Large intestine (tissue), 3 donors: ENCODE data around the gene HID1. TPM values are rescaled to one million over a fixed set of nuclear protein-coding genes. Genes with fewer than 3 reads are reported as not detected.

Experiments
- DNase-seq, 2 donors: peaks; one replicate each; pipeline versions ENCODE4 v3.0.0 to v3.0.0-alpha.2; 2013
- H3K27ac ChIP-seq: one replicate; pipeline ENCODE4 v1.5.1; 2013; ENCODE audit warnings: low read length
- H3K27me3 ChIP-seq: 2 replicates; pipeline ENCODE4 v1.6.1; 2013; ENCODE audit warnings: low read length; ENCODE audit not compliant: control insufficient read depth, insufficient read depth
- H3K36me3 ChIP-seq: 2 replicates; pipeline ENCODE4 v1.6.1; 2013; ENCODE audit warnings: low read length; ENCODE audit not compliant: control insufficient read depth, insufficient read depth
- H3K4me1 ChIP-seq: one replicate; pipeline ENCODE4 v1.6.1; 2013; ENCODE audit warnings: low read length; ENCODE audit not compliant: control insufficient read depth, insufficient read depth
- H3K4me3 ChIP-seq: one replicate; pipeline ENCODE4 v1.5.1; 2013; ENCODE audit warnings: low read length
- H3K9me3 ChIP-seq: one replicate; pipeline ENCODE4 v1.6.1; 2013; ENCODE audit warnings: mild to moderate bottlenecking, low read depth, low read length, moderate library complexity; ENCODE audit not compliant: control insufficient read depth
- WGBS: methylation state at CpG from one replicate; pipeline ENCODE4 v1.1.5; 2013; ENCODE audit warnings: low lambda C conversion rate; ENCODE audit not compliant: insufficient coverage; 5-methylcytosine and 5-hydroxymethylcytosine counted together
- polyA plus RNA-seq: library from polyadenylated mRNA; unstranded; fragments of 120-200 nt; gene quantifications from one replicate; pipeline ENCODE4 v1.2.1, GENCODE V29; 2013

HID1 gene
- polyA plus RNA-seq, 1 donor: 42.3 TPM

- no peaks in the 10 kb centered on the region for H3K27me3 ChIP-seq
- DNase-seq: peak in 1 of 2 donors; percentile 43
- WGBS: no CpG with 5 or more reads among the region's 33 CpGs
- peaks cover 16% of the 10 kb centered on the region for H3K4me1 ChIP-seq
- no peak overlapping the region for H3K4me3 ChIP-seq
- H3K27ac ChIP-seq: no peak overlapping the region
- H3K36me3 ChIP-seq: peaks cover 7% of the 10 kb centered on the region
- peaks cover 8% of the 10 kb centered on the region for H3K9me3 ChIP-seq
Measured at GRCh38 chr17:74957935-74958740, 14.4 kb downstream of the HID1 start.

DNA sequence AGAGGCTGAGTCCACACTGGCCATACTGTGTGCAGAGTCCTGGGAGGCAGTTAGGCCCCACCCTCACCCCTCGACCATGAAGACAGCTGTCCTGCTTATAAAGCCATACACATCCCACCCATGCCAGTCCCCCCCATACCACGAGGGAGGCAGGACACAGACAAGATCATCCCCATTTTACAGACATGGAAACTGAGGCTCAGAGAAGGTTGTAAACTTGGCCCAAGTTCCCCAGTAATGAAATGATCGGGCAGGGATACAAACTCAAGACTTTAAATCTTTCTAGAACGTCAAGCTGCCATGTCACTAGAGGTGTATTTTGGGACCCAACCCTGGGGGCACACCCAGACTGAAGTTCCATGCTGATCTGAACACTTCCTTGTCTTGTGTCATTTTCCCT is 16.5 kb downstream of the HID1 start:
- Histone ChIP-seq H3K27ac (no peak overlapping the region), H3K4me3 (no peak overlapping the region), H3K36me3 (peaks cover 5% of the 10 kb centered on the region), H3K27me3 (no peaks in the 10 kb centered on the region), H3K4me1 (peaks cover 32% of the 10 kb centered on the region), H3K9me3 (peaks cover 8% of the 10 kb centered on the region)
- no peak for DNase-seq
- WGBS: no CpG with 5 or more reads among the region's 4 CpGs

- Histone ChIP-seq H3K36me3 (peaks cover 5% of the 10 kb centered on the region), H3K4me1 (peaks cover 41% of the 10 kb centered on the region), H3K27me3 (no peaks in the 10 kb centered on the region), H3K27ac (no peak overlapping the region), H3K9me3 (peaks cover 8% of the 10 kb centered on the region), H3K4me3 (no peak overlapping the region)
- DNase-seq: no peak
- WGBS: no CpG with 5 or more reads among the region's 13 CpGs
Measured at GRCh38 chr17:74954665-74955421, 17.7 kb downstream of the HID1 start.

DNA sequence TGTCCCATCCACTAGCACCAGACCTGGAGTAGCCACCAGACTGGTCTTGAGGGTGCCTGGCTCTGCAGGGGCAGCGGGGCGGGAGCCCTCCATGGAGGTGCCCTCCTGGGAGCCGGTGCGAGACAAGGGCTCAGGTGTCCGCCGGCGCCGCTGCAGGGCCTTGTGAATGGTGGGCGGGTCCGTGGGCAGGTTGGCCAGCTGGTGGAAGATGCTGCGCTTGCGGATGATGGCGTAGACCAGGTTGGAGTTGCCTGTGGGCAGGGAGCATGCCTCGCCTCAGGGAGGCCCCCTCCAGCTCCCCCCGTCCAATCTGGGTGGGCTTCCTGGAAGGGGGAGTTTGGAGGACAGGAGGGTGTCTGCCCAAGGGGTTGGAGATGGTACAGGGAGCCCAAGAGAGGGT is 18.4 kb downstream of the HID1 start:
- peaks cover 5% of the 10 kb centered on the region for H3K36me3 ChIP-seq
- peaks cover 43% of the 10 kb centered on the region for H3K4me1 ChIP-seq
- H3K4me3 ChIP-seq: no peak overlapping the region
- peak overlapping the region; percentile 91 for H3K27ac ChIP-seq
- DNase-seq: no peak
- peaks cover 8% of the 10 kb centered on the region for H3K9me3 ChIP-seq
- no CpG with 5 or more reads among the region's 15 CpGs for WGBS
- no peaks in the 10 kb centered on the region for H3K27me3 ChIP-seq

- no peak overlapping the region for H3K4me3 ChIP-seq
- H3K27ac ChIP-seq: peak overlapping the region; percentile 91
- DNase-seq: peak; percentile 83 to 91
- peaks cover 5% of the 10 kb centered on the region for H3K36me3 ChIP-seq
- H3K4me1 ChIP-seq: peaks cover 43% of the 10 kb centered on the region
- no CpG with 5 or more reads among the region's 11 CpGs for WGBS
- H3K9me3 ChIP-seq: peaks cover 8% of the 10 kb centered on the region
- no peaks in the 10 kb centered on the region for H3K27me3 ChIP-seq
Measured at GRCh38 chr17:74953134-74953687, 19.3 kb downstream of the HID1 start.

- peak; percentile 48 to 81 for DNase-seq
- Histone ChIP-seq H3K27ac (peak overlapping the region; percentile 91), H3K4me1 (peaks cover 43% of the 10 kb centered on the region), H3K27me3 (no peaks in the 10 kb centered on the region), H3K9me3 (peaks cover 8% of the 10 kb centered on the region), H3K4me3 (no peak overlapping the region), H3K36me3 (peaks cover 5% of the 10 kb centered on the region)
- no CpG with 5 or more reads among the region's 24 CpGs for WGBS
Measured at GRCh38 chr17:74952431-74953133, 20.0 kb downstream of the HID1 start.

DNA sequence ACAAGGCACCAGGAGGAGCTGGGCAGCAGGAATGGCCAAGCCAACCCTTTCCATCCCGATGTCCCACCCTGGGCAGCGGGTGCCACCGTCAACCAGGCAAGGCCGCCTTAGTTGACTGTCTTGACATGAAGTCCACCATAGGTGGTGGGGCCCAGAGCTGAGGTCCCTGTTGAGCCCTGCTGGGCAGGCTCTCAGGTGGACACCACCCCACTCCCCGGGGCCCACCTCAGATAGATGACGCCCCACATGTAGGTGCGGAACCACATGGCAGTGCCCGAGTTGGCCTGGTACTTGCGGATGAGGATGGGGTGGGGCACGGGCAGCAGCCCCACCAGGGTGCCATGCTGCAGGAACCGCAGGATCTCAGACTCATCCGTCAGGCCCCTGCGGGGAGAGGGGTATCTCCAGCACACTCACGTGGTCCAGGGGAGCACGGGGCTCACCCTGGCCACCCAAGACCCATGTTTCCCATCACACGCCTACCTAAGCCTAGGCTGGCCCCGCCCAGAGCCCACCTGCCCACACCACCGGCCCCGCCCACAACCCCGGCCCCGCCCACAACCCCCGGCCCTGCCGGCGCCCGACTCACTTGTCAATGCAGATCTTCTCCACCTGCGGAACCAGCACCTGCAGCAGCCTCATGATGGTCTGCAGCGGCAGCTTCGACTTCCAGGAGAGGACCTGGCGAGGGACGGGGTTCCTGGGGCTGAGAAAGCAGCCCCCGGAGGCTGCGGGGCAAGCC is 20.7 kb downstream of the HID1 start:
- no peak overlapping the region for H3K4me3 ChIP-seq
- WGBS: no CpG with 5 or more reads among the region's 32 CpGs
- H3K4me1 ChIP-seq: peaks cover 43% of the 10 kb centered on the region
- H3K36me3 ChIP-seq: peaks cover 5% of the 10 kb centered on the region
- peaks cover 8% of the 10 kb centered on the region for H3K9me3 ChIP-seq
- no peak for DNase-seq
- H3K27me3 ChIP-seq: no peaks in the 10 kb centered on the region
- H3K27ac ChIP-seq: peak overlapping the region; percentile 91

- no CpG with 5 or more reads among the region's 3 CpGs for WGBS
- peak overlapping the region; percentile 2 for H3K27ac ChIP-seq
Measured at GRCh38 chr17:74951065-74951464, 21.5 kb downstream of the HID1 start.

GRCh38 chr17:74950207-74950606 is 22.4 kb downstream of the HID1 start:
- peaks cover 2% of the 10 kb centered on the region for H3K9me3 ChIP-seq
- no CpG with 5 or more reads among the region's 8 CpGs for WGBS
- H3K36me3 ChIP-seq: no peaks in the 10 kb centered on the region
- peaks cover 43% of the 10 kb centered on the region for H3K4me1 ChIP-seq
- DNase-seq: peak in 1 of 2 donors; percentile 52
- H3K27ac ChIP-seq: peak overlapping the region; percentile 2
- H3K4me3 ChIP-seq: no peak overlapping the region
- peaks cover 4% of the 10 kb centered on the region for H3K27me3 ChIP-seq

More at GRCh38 chr17:74951065-74951464, 21.5 kb downstream of the HID1 start:
- peaks cover 4% of the 10 kb centered on the region for H3K27me3 ChIP-seq
- H3K9me3 ChIP-seq: peaks cover 2% of the 10 kb centered on the region
- peaks cover 2% of the 10 kb centered on the region for H3K36me3 ChIP-seq
- peaks cover 43% of the 10 kb centered on the region for H3K4me1 ChIP-seq
- DNase-seq: no peak
- H3K4me3 ChIP-seq: no peak overlapping the region
